Thymus (tissue), 2 donors: ENCODE data around the gene PCSK7. TPM values are rescaled to one million over a fixed set of nuclear protein-coding genes. Genes with fewer than 3 reads are reported as not detected.

ENCODE experiments used
- polyA plus RNA-seq: library from polyadenylated mRNA; stranded (reverse); fragments of 200-250 nt; gene quantifications from one replicate; pipeline ENCODE4 v1.2.3, GENCODE V29; 2013
- total RNA-seq: library from RNA; stranded (reverse); fragments of 120-200 nt; gene quantifications from one replicate; pipeline ENCODE4 v1.2.4, GENCODE V29; 2013
- donor health status: healthy.

Gene PCSK7
- total and polyA plus RNA-seq, 2 donors: 25.4 to 57.8 TPM

Other genes starting within 250 kb of the PCSK7 start
- gene SIK3, start 133.6 kb downstream of the PCSK7 start, total RNA-seq: 10.3 TPM
- gene SIK3, start 133.6 kb downstream of the PCSK7 start, polyA plus RNA-seq: 12.2 TPM
- 41.9 TPM for gene PAFAH1B2, start 87.8 kb downstream of the PCSK7 start, total RNA-seq
- 35.2 TPM for gene PAFAH1B2, start 87.8 kb downstream of the PCSK7 start, polyA plus RNA-seq
- 5.1 TPM for gene SIDT2, start 53.3 kb downstream of the PCSK7 start, total RNA-seq
- 22.5 TPM for gene SIDT2, start 53.3 kb downstream of the PCSK7 start, polyA plus RNA-seq
- gene TAGLN, start 32.7 kb downstream of the PCSK7 start, total RNA-seq: 11.5 TPM
- gene TAGLN, start 32.7 kb downstream of the PCSK7 start, polyA plus RNA-seq: 906 TPM
- 7.1 TPM for gene RNF214, start 598 bp upstream of the PCSK7 start, total RNA-seq
- 12.0 TPM for gene RNF214, start 598 bp upstream of the PCSK7 start, polyA plus RNA-seq
- 1.8 TPM for gene BACE1-AS, start 59.3 kb upstream of the PCSK7 start, total RNA-seq
- 6.7 TPM for gene BACE1-AS, start 59.3 kb upstream of the PCSK7 start, polyA plus RNA-seq
- gene BACE1, start 84.2 kb upstream of the PCSK7 start, total RNA-seq: 1.7 TPM
- gene BACE1, start 84.2 kb upstream of the PCSK7 start, polyA plus RNA-seq: 4.9 TPM
- 12.0 TPM for gene CEP164, start 95.8 kb upstream of the PCSK7 start, total RNA-seq
- 24.8 TPM for gene CEP164, start 95.8 kb upstream of the PCSK7 start, polyA plus RNA-seq